NCI-H226 (cell line): ENCODE results near the gene CHD6.

Experiments used
- DNase-seq: peaks from one replicate; pipeline ENCODE4 v3.0.0-alpha.2; 2015

CHD6 gene

DNA sequence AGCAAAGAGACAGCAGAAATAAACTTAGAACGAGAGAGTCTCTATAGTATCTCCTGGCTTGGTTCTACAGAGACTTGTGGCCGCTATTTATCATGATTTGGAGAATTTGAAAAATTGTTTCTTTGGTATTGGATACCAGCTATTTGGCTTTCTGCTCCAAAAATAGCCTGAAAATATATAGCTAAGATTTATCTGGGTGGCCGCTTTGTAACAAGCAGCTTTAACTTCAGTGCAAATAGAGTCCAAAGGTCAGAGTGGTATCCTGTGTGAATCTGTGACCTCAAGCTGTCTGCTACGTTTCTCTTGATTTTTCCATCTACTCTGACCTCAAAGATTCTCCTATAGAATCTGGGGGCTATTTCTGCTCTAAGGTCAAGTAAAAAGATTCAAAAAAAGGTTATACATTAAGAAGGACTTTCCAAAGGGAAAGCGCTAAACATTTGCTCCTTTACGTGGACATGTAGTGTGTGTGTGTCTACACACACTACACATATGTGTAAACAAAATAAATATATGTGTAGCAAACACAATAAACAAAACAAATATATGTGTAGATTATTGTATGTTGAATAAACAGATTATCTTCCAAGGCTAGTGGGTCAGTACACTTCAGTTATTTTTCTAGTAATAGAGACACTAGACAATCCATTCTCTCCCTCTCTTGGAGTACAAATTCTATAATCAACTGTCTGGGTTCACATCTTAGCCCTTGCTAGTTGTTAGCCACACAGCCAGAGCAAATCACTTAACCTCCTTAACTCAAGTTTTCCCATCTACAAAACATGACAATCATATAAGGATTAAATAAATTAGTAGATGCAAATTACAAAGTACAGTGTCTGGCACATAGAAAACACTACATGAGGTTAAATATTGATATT is 40.8 kb downstream of the CHD6 start:
- no peak for DNase-seq

GRCh38 chr20:41575412-41575811 is 42.8 kb downstream of the CHD6 start:
- no peak for DNase-seq

DNA sequence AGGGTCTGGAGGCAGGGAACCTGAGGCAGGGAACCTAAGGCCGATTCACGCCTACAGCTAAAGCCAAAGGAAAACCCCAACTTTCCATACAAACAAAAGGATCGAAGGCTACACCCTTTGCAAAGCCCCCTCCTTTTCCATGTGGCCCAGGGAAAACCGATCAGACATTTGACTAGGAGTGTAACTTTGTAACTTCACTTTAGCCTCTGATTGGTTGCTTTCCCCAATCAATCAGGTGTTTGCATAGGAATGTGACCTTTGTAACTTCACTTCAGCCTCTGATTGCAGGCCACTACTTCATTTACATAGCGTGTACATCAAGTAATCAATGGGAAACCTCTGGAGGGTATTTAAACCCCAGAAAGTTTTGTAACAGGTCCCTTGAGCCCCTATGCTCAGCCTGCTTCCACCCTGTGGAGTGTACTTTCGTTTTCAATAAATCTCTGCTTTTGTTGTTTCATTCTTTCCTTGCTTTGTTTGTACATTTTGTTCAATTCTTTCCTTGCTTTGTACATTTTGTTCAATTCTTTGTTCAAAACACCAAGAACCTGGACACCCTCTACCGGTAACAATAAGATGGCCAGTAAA is 43.3 kb downstream of the CHD6 start:
- no peak for DNase-seq

DNA sequence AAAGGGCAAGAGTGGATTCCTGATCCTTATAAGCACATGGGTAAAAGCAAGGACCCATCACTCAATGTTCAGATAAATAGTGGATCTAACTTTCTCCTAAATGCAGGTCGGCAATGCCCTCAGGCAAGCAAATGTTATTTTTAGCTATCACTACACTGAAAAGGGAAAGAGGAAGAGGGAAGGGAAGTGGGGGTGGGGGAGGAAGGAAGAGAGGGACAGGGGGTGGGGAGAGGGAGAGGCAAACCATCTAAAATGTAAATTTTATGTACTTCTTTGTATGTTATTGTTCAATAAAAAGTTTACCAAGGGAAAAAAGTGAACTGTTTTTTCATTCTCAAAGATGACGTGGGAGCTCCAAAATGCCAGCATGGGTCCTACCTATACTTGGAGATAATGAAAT is 44.2 kb downstream of the CHD6 start:
- DNase-seq: no peak

DNA sequence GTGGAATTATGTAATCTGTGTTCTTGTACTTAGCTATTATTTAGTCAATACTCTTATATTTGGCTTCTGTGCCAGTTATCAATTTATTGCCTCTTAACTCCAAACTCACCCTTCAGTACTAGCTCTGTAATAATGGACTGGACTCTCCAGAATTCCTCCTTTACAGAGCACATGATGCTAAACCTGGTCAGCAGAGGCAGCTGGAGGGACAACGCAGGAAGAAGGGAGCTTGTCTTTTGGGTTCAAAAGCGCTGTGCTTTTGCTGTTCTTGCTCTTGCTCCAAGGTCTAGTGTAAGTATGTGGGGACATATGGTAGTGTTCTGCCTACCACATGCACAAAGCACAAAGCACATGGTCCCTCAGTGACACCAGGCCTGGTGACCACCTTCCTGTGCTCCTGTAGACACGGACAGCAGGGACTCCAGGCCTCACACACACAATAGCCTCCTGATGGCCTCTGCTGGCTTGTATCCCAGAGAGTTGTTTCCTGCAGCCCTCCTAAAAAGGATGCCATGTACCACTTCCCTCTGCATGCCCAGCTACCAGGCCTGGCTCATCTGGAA is 46.1 kb downstream of the CHD6 start:
- no peak for DNase-seq

- no peak for DNase-seq
Measured at GRCh38 chr20:41571006-41571405, 47.2 kb downstream of the CHD6 start.

- no peak for DNase-seq
Measured at GRCh38 chr20:41570557-41570956, 47.6 kb downstream of the CHD6 start.

GRCh38 chr20:41567615-41568014 is 50.6 kb downstream of the CHD6 start:
- no peak for DNase-seq

DNA sequence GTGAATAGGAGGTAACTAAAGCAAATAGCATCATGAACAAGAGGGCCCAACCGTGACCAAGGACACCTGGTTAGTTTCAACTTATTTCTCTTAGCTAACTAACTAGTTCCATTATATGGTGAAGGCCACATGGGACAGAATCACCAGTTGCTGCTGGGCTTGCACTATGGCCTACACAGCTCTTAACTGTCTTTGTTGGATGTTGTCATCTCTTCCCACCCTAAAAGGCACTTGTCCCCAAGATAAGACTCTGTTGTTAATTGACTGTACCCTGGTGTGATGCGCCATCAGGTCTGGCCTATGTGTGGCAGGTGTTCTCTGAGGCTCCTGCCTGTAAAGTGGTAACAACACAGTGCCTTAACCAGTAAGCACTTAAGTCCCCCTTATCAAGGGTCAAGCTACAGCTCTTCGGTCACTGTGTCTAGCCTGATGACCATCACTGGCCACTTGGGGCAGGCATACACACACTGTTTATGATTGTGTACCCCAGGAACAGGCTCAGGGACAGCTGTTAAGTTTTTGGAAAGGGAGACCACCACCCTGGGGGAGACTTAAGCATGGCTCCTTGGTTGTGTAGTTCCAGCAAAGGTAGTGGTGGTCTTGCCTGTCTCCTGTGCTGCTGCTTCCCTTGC is 51.2 kb downstream of the CHD6 start:
- DNase-seq: no peak

- no peak for DNase-seq
Measured at GRCh38 chr20:41563087-41563486, 55.1 kb downstream of the CHD6 start.

DNA sequence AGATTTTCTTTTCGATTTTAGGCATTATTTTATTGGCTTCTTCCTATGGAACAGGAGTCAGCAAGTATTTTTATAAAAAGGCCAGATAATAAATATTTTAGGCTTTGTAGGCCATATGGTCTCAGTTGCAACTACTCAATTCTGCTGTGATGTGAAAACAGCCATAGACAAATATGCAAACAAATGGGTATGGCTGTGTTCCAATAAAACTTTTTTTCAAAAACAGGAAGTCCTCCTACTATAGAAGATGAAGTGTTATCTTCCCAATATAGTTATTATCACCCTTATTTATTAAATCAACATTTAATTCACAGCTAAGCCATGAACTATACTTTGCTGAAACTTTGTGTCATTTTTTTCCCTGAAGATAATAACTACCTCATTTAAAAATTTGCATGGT is 57.2 kb downstream of the CHD6 start:
- no peak for DNase-seq

GRCh38 chr20:41559658-41560057 is 58.5 kb downstream of the CHD6 start:
- no peak for DNase-seq

DNA sequence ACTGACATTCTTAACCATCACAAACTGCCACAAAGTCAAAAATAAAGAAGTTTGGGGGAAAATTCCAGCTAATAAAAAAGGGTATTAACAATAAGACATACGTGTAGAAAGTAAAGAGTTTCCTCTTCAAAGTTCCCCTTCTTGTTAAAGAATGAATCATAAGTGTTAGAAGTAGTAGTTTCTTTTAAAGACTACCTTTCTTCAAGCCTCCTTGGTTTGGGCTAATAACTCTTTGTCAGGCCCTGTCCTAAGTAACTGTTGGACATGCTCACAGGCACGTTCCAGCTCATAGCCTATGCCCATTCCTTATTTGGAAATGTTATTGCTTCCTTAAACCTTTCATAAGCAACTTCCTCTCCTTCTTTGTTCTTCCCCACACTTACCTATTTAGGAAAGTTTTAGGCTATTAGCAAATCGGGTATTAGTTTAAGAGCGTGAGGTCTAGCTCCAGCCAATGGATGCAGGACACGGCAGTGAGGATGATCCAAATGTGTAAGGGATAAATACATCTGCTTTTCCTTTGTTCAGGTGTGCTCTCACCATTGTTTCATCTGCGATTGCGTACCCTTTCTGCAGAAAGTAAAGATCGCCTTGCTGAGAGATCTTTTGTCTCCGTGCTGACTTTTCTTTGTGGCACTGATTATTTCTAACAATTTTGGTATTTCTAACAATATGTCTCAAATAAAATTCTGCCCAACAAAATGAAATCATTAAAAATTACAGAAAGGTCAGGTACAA is 64.9 kb downstream of the CHD6 start:
- DNase-seq: no peak

GRCh38 chr20:41552295-41553068 is 65.7 kb downstream of the CHD6 start:
- no peak for DNase-seq

GRCh38 chr20:41551011-41551705 is 67.0 kb downstream of the CHD6 start:
- no peak for DNase-seq

GRCh38 chr20:41547221-41547620 is 71.0 kb downstream of the CHD6 start:
- DNase-seq: no peak

GRCh38 chr20:41546535-41546934 is 71.6 kb downstream of the CHD6 start:
- no peak for DNase-seq

DNA sequence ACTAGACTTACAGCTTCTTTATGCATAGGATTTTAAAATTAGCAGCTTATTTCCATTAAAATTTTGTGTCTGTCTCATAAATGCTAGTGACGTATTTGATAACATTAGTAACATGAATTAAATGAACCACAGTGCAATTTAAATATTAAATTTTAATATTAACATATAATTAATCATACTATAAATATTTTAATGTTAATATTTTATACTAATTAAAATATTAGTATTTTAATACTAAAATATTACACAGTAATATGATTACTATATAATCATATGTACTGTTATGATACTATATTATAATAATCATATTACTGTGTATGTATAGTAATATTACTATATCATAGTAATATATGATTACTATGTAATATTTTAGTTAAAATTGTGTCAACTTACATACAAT is 73.7 kb downstream of the CHD6 start:
- DNase-seq: no peak

GRCh38 chr20:41540918-41541317 is 77.3 kb downstream of the CHD6 start:
- DNase-seq: no peak

GRCh38 chr20:41540459-41540858 is 77.7 kb downstream of the CHD6 start:
- no peak for DNase-seq

GRCh38 chr20:41538810-41539596 is 79.2 kb downstream of the CHD6 start:
- DNase-seq: no peak
